GM23338 (cell line): ENCODE measurements around the gene CFAP251. TPM values are rescaled to one million over a fixed set of nuclear protein-coding genes. Genes with fewer than 3 reads are reported as not detected.

Source experiments
- ATAC-seq: fragments of 200-7000 bp; cut with Tn5 transposase; 3 replicates; pipeline ENCODE4 v1.9.1; 2020
- DNase-seq: peaks from one replicate; pipeline ENCODE4 v3.0.0-alpha.2; 2015; ENCODE audit warnings: low spot score
- H2AFZ ChIP-seq: fragments of 200-600 bp; sonication (generic); 2 replicates; pipeline ENCODE4 v1.8.0; 2016; ENCODE audit warnings: antibody characterized with exemption, mild to moderate bottlenecking, moderate library complexity
- H3F3A ChIP-seq: fragments of 200-600 bp; sonication (generic); replicated peaks from 2 replicates; pipeline ENCODE4 v1.8.0; 2017; ENCODE audit warnings: antibody characterized with exemption, mixed run types, low read depth
- H3K27ac ChIP-seq: fragments of 200-600 bp; sonication (generic); 2 replicates; pipeline ENCODE4 v1.6.1; 2016; ENCODE audit warnings: low read depth
- H3K27me3 ChIP-seq: fragments of 200-600 bp; sonication (generic); 2 replicates; pipeline ENCODE4 v1.8.0; 2016; ENCODE audit warnings: mild to moderate bottlenecking, mixed run types, moderate library complexity; ENCODE audit not compliant: insufficient read depth
- H3K36me3 ChIP-seq: fragments of 200-600 bp; sonication (generic); 2 replicates; pipeline ENCODE4 v1.8.0; 2016; ENCODE audit warnings: mild to moderate bottlenecking; ENCODE audit not compliant: insufficient read depth
- H3K4me1 ChIP-seq: fragments of 200-600 bp; sonication (generic); 2 replicates; pipeline ENCODE4 v1.8.0; 2016; ENCODE audit warnings: mild to moderate bottlenecking, moderate library complexity; ENCODE audit not compliant: insufficient read depth
- H3K4me2 ChIP-seq: fragments of 200-600 bp; sonication (generic); 2 replicates; pipeline ENCODE4 v1.7.1; 2017; ENCODE audit warnings: mixed run types
- H3K4me3 ChIP-seq: fragments of 200-600 bp; sonication (generic); 2 replicates; pipeline ENCODE4 v1.6.1; 2016; ENCODE audit warnings: mixed run types
- H3K79me2 ChIP-seq: fragments of 200-600 bp; sonication (generic); replicated peaks from 2 replicates; pipeline ENCODE4 v1.8.0; 2017; ENCODE audit warnings: mild to moderate bottlenecking; ENCODE audit not compliant: insufficient read depth
- H3K9me2 ChIP-seq: fragments of 200-600 bp; sonication (generic); 2 replicates; pipeline ENCODE4 v1.8.0; 2017; ENCODE audit not compliant: insufficient read depth
- H4K20me1 ChIP-seq: fragments of 200-600 bp; sonication (generic); replicated peaks from 2 replicates; pipeline ENCODE4 v1.8.0; 2017; ENCODE audit warnings: mild to moderate bottlenecking; ENCODE audit not compliant: insufficient read depth
- H3K27ac Mint-ChIP-seq: 2 replicates; pipeline ENCODE4 v1.8.0; 2020; ENCODE audit warnings: inconsistent platforms, mild to moderate bottlenecking, moderate library complexity, mixed read lengths
- H3K27me3 Mint-ChIP-seq: 3 replicates; pipeline ENCODE4 v1.8.0; 2022; ENCODE audit warnings: low read depth, mild to moderate bottlenecking, moderate library complexity, mixed read lengths, inconsistent platforms; ENCODE audit not compliant: insufficient read depth, poor library complexity
- H3K36me3 Mint-ChIP-seq: 3 replicates; pipeline ENCODE4 v1.8.0; 2021; ENCODE audit warnings: low read depth, mild to moderate bottlenecking, inconsistent platforms, moderate library complexity, mixed read lengths
- H3K4me1 Mint-ChIP-seq: 3 replicates; pipeline ENCODE4 v1.8.0; 2020; ENCODE audit warnings: mild to moderate bottlenecking, inconsistent platforms, mixed read lengths
- H3K4me3 Mint-ChIP-seq: 3 replicates; pipeline ENCODE4 v1.8.0; 2021; ENCODE audit warnings: moderate library complexity, mild to moderate bottlenecking, inconsistent platforms, mixed read lengths
- H3K9me3 Mint-ChIP-seq: 3 replicates; pipeline ENCODE4 v1.8.0; 2020; ENCODE audit warnings: moderate library complexity, mild to moderate bottlenecking, inconsistent platforms, mixed read lengths
- CREB1 ChIP-seq: fragments of 250-450 bp; sonication (Bioruptor Pico); IDR thresholded peaks from 2 replicates; pipeline ENCODE4 v1.5.0; 2020; ENCODE audit warnings: low read depth, mild to moderate bottlenecking, moderate library complexity
- CTCF ChIP-seq, 2 experiments: fragments of 200-600 bp in 1 of 2; sonication (generic) in 1 of 2; conservative IDR thresholded peaks; 2 replicates each; pipeline versions ENCODE4 v1.5.1 to v1.6.1; 2016 to 2017; ENCODE audit warnings: antibody characterized with exemption in 2 of 2, low read depth in 2 of 2, mild to moderate bottlenecking in 2 of 2, moderate library complexity in 1 of 2
- JUNB ChIP-seq: IDR thresholded peaks from one replicate; pipeline ENCODE4 v1.6.1; 2016; ENCODE audit warnings: antibody characterized with exemption; ENCODE audit not compliant: unreplicated experiment
- NANOG ChIP-seq: IDR thresholded peaks from 2 replicates; pipeline ENCODE4 v1.6.1; 2016; ENCODE audit warnings: antibody characterized with exemption, borderline replicate concordance
- REST ChIP-seq: IDR thresholded peaks from one replicate; pipeline ENCODE4 v1.6.1; 2018; ENCODE audit warnings: antibody characterized with exemption; ENCODE audit not compliant: unreplicated experiment
- polyA plus RNA-seq: library from polyadenylated mRNA; unstranded; fragments of >200 nt; fragmentation: Nextera tagmentation; extraction: Ambion mirVana; gene quantifications from 2 replicates; pipeline ENCODE4 v1.2.1, GENCODE V29; 2016
- total RNA-seq: library from RNA; depleted of rRNA; stranded (reverse); fragments of >200 nt; shearing (Covaris generic); gene quantifications from 2 replicates; pipeline ENCODE4 v1.2.3, GENCODE V29; 2014
- TF ChIP-seq, protein P1 (sequence below): fragments of 250-450 bp; sonication (Bioruptor Pico); IDR thresholded peaks from 2 replicates; pipeline ENCODE4 v1.5.0; 2020; ENCODE audit warnings: mild to moderate bottlenecking, moderate library complexity

CFAP251 gene
- total and polyA plus RNA-seq, 2 experiments from 2014 or later = 1.4 to 2.5 TPM

- peak overlapping the region; percentile 56 for H3K27ac ChIP-seq
- no peaks in the 10 kb centered on the region for H3K27me3 ChIP-seq
- H3K4me3 Mint-ChIP-seq = no peak overlapping the region
- peak overlapping the region; percentile 49 for H2AFZ ChIP-seq
- H4K20me1 ChIP-seq = no peaks in the 10 kb centered on the region
- peak; percentile 98 for ATAC-seq
- H3K36me3 ChIP-seq = no peaks in the 10 kb centered on the region; the same call in 1 of the 2 replicates
- peaks cover 4% of the 10 kb centered on the region; the same call in 1 of the 3 replicates for H3K36me3 Mint-ChIP-seq
- peaks cover 14% of the 10 kb centered on the region for H3K4me1 ChIP-seq
- TF ChIP-seq NANOG (no peak), CREB1 (peak; percentile 32; the same call in 1 of the 2 replicates), CTCF (conservative IDR thresholded peaks at IDR 0.05; ENCODE audit: low read depth in 2 of 2) (peak; percentile 36 to 54), REST (no peak), JUNB (no peak)
- TF ChIP-seq, protein P1, sequence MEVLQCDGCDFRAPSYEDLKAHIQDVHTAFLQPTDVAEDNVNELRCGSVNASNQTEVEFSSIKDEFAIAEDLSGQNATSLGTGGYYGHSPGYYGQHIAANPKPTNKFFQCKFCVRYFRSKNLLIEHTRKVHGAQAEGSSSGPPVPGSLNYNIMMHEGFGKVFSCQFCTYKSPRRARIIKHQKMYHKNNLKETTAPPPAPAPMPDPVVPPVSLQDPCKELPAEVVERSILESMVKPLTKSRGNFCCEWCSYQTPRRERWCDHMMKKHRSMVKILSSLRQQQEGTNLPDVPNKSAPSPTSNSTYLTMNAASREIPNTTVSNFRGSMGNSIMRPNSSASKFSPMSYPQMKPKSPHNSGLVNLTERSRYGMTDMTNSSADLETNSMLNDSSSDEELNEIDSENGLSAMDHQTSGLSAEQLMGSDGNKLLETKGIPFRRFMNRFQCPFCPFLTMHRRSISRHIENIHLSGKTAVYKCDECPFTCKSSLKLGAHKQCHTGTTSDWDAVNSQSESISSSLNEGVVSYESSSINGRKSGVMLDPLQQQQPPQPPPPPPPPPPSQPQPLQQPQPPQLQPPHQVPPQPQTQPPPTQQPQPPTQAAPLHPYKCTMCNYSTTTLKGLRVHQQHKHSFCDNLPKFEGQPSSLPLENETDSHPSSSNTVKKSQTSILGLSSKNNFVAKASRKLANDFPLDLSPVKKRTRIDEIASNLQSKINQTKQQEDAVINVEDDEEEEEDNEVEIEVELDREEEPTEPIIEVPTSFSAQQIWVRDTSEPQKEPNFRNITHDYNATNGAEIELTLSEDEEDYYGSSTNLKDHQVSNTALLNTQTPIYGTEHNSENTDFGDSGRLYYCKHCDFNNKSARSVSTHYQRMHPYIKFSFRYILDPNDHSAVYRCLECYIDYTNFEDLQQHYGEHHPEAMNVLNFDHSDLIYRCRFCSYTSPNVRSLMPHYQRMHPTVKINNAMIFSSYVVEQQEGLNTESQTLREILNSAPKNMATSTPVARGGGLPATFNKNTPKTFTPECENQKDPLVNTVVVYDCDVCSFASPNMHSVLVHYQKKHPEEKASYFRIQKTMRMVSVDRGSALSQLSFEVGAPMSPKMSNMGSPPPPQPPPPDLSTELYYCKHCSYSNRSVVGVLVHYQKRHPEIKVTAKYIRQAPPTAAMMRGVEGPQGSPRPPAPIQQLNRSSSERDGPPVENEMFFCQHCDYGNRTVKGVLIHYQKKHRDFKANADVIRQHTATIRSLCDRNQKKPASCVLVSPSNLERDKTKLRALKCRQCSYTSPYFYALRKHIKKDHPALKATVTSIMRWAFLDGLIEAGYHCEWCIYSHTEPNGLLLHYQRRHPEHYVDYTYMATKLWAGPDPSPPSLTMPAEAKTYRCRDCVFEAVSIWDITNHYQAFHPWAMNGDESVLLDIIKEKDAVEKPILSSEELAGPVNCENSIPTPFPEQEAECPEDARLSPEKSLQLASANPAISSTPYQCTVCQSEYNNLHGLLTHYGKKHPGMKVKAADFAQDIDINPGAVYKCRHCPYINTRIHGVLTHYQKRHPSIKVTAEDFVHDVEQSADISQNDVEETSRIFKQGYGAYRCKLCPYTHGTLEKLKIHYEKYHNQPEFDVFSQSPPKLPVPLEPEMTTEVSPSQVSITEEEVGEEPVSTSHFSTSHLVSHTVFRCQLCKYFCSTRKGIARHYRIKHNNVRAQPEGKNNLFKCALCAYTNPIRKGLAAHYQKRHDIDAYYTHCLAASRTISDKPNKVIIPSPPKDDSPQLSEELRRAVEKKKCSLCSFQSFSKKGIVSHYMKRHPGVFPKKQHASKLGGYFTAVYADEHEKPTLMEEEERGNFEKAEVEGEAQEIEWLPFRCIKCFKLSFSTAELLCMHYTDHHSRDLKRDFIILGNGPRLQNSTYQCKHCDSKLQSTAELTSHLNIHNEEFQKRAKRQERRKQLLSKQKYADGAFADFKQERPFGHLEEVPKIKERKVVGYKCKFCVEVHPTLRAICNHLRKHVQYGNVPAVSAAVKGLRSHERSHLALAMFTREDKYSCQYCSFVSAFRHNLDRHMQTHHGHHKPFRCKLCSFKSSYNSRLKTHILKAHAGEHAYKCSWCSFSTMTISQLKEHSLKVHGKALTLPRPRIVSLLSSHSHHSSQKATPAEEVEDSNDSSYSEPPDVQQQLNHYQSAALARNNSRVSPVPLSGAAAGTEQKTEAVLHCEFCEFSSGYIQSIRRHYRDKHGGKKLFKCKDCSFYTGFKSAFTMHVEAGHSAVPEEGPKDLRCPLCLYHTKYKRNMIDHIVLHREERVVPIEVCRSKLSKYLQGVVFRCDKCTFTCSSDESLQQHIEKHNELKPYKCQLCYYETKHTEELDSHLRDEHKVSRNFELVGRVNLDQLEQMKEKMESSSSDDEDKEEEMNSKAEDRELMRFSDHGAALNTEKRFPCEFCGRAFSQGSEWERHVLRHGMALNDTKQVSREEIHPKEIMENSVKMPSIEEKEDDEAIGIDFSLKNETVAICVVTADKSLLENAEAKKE (CRISPR knock-in tag) = 0 out of 2 replicates have a peak, but pooled peaks have one; percentile 34
- 0 out of 2 replicates have a peak, but pooled peaks cover 4% of the 10 kb centered on the region for H3F3A ChIP-seq
- peak overlapping the region; percentile 39 for H3K4me2 ChIP-seq
- no peaks in the 10 kb centered on the region for H3K9me2 ChIP-seq
- H3K79me2 ChIP-seq = no peaks in the 10 kb centered on the region
- peaks cover 21% of the 10 kb centered on the region for H3K4me1 Mint-ChIP-seq
- peaks cover 1% of the 10 kb centered on the region for H3K27me3 Mint-ChIP-seq
- no peaks in the 10 kb centered on the region; the same call in 2 of the 3 replicates for H3K9me3 Mint-ChIP-seq
- DNase-seq = peak; percentile 83
- H3K27ac Mint-ChIP-seq = peak overlapping the region; percentile 54
- H3K4me3 ChIP-seq = no peak overlapping the region
Observed at GRCh38 chr12:121933522-121934308, 15.3 kb downstream of the CFAP251 start.
